ENCODE results near the gene EFCAB12.

The EFCAB12 gene

DNA sequence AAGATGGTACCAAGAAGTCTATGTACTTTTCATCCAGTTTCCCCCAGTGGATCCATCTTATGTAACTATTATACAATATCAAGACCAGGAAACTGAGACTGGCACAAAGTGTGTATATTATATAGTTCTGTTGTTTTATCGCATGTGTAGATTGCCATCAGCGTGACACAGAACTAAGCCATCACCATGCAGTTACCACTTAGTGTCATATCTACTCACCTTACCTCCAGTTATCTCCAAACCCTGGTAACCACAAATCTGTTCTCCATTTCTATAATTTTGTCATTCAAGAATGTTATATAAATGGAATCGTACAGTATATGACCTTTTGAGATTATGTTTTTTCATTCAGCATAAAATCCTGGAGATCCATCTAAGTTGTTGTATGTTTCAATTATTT is 34.7 kb upstream of the EFCAB12 start:
- TF ChIP-seq, protein P1, sequence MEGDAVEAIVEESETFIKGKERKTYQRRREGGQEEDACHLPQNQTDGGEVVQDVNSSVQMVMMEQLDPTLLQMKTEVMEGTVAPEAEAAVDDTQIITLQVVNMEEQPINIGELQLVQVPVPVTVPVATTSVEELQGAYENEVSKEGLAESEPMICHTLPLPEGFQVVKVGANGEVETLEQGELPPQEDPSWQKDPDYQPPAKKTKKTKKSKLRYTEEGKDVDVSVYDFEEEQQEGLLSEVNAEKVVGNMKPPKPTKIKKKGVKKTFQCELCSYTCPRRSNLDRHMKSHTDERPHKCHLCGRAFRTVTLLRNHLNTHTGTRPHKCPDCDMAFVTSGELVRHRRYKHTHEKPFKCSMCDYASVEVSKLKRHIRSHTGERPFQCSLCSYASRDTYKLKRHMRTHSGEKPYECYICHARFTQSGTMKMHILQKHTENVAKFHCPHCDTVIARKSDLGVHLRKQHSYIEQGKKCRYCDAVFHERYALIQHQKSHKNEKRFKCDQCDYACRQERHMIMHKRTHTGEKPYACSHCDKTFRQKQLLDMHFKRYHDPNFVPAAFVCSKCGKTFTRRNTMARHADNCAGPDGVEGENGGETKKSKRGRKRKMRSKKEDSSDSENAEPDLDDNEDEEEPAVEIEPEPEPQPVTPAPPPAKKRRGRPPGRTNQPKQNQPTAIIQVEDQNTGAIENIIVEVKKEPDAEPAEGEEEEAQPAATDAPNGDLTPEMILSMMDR (IDR thresholded peaks at IDR 0.05) = no peak
- Histone ChIP-seq H3K36me3 (peaks cover 4% of the 10 kb centered on the region), H3K4me3 (ENCODE audit: low read depth in 1 of 2, low read length in 1 of 2) (no peak overlapping the region), H3K27ac (no peak overlapping the region), H3K4me1 (ENCODE audit: control insufficient read depth in 1 of 2, insufficient read depth in 1 of 2, low read depth in 1 of 2, low read length in 1 of 2) (no peaks in the 10 kb centered on the region), H3K9me3 (no peaks in the 10 kb centered on the region), H3K27me3 (no peaks in the 10 kb centered on the region)

DNA sequence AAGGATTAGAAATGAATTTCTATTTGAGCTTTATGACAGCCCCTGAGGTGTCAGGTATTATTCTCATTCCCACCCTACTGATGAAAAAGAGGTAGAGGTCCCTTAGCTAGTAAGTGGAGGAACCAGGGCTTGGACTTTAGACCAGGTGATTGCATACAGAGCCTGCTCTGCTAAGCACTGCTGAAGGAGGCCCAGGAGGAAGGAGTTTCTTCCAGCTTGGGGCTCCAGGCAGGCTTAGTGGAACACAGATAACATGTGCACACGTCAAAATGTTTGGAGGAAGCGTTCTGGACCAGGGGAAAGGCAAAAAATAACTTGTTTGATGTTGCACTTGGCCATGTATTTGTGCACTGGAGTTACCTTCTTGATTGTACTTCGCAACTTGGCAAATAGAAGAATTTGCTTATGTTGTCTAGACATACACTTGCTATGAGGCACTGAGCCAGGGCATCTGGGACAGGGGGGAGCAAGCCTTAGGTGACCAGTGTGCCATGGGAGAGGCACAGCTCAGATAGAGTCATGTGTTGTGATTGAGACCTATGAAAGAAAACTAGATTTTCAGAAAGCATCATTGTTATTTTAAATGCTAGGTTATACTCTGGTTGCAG is 34.0 kb upstream of the EFCAB12 start:
- H3K36me3 ChIP-seq = peaks cover 4% of the 10 kb centered on the region
- no peaks in the 10 kb centered on the region for H3K27me3 ChIP-seq
- no peak overlapping the region for H3K4me3 ChIP-seq (ENCODE audit: low read depth in 1 of 2, low read length in 1 of 2)
- H3K27ac ChIP-seq = no peak overlapping the region
- TF ChIP-seq, protein P1 (IDR thresholded peaks at IDR 0.05) = no peak
- H3K9me3 ChIP-seq = no peaks in the 10 kb centered on the region
- no peaks in the 10 kb centered on the region for H3K4me1 ChIP-seq (ENCODE audit: control insufficient read depth in 1 of 2, insufficient read depth in 1 of 2, low read depth in 1 of 2, low read length in 1 of 2)

DNA sequence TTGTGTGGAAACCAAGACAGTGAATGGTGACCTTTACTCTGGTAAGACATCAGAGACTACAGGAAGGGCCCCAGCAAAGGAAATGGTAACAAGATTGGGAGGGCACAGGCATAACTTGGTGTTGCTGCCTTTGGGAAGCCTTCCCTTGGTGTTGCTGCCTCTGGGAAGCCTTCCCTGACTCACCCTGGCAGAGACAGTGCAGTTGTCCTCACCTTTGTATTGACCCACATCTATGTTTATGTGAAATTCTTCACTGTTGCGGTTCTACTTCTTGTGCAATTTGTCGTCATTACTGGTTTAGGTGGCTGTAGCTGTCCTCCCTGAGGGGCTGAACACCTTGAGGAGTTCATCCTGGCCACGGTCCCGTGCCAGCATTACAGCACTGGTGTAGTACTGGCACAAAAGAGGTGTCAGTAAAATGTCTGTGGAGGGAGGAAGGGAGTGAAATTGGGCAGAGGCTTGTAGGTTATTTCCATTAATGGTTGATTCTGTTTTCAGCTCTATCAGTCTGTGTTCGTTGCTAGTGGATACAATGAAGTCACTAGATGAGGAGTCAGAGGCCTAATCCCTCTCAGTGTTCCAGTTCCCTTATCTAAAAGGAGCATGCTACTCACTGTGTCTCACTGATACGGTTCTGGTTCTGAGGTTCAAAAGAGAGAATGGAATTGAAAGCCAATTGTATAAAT is 33.2 kb upstream of the EFCAB12 start:
- H3K27me3 ChIP-seq = no peaks in the 10 kb centered on the region
- H3K4me1 ChIP-seq (ENCODE audit: control insufficient read depth in 1 of 2, insufficient read depth in 1 of 2, low read depth in 1 of 2, low read length in 1 of 2) = no peaks in the 10 kb centered on the region
- no peak overlapping the region for H3K4me3 ChIP-seq (ENCODE audit: low read depth in 1 of 2, low read length in 1 of 2)
- TF ChIP-seq, protein P1 (IDR thresholded peaks at IDR 0.05) = no peak
- no peaks in the 10 kb centered on the region for H3K9me3 ChIP-seq
- no peak overlapping the region for H3K27ac ChIP-seq
- peaks cover 10% of the 10 kb centered on the region for H3K36me3 ChIP-seq

DNA sequence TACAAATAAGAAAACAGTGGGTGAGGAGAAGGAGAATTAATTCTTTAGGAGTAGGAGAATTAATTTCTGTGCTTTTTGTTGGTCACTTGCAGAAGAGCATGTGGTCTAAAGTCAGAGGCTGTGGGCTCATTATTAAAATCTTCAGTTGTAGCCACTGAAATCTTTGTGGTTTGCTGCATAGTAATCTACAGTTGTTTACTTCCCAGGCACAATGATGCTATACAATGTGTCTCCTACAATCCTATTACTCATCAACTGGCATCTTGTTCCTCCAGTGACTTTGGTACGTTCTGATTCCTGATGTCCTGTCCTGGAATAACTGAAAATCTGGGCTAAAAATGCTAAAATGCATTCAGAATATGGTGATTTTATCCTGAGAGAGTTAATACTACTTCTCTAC is 32.6 kb upstream of the EFCAB12 start:
- H3K36me3 ChIP-seq = peaks cover 16% of the 10 kb centered on the region
- no peaks in the 10 kb centered on the region for H3K4me1 ChIP-seq (ENCODE audit: control insufficient read depth in 1 of 2, insufficient read depth in 1 of 2, low read depth in 1 of 2, low read length in 1 of 2)
- H3K9me3 ChIP-seq = no peaks in the 10 kb centered on the region
- TF ChIP-seq, protein P1 (IDR thresholded peaks at IDR 0.05) = no peak
- no peak overlapping the region for H3K27ac ChIP-seq
- no peak overlapping the region for H3K4me3 ChIP-seq (ENCODE audit: low read depth in 1 of 2, low read length in 1 of 2)
- no peaks in the 10 kb centered on the region for H3K27me3 ChIP-seq

DNA sequence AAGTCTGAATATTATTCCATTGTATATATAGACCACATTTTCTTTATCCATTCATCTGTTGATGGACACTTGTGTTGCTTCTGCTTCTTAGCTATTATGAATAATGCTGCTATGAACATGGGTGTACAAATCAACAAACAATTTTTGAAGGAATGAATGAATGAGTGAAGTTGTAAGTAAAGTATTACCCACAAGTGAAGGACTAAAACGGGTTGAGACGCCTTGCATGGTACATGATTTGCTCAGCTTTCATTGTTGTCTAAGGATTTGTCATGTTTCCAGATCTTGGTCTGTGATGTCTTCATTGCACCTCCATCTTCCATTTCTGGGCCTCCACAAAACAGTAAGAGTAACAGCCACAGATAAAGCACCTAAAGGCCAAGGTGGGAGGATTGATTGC is 32.1 kb upstream of the EFCAB12 start:
- Histone ChIP-seq H3K4me1 (ENCODE audit: control insufficient read depth in 1 of 2, insufficient read depth in 1 of 2, low read depth in 1 of 2, low read length in 1 of 2) (no peaks in the 10 kb centered on the region), H3K27ac (no peak overlapping the region), H3K9me3 (no peaks in the 10 kb centered on the region), H3K27me3 (no peaks in the 10 kb centered on the region), H3K4me3 (ENCODE audit: low read depth in 1 of 2, low read length in 1 of 2) (no peak overlapping the region), H3K36me3 (peaks cover 20% of the 10 kb centered on the region)
- TF ChIP-seq, protein P1 (IDR thresholded peaks at IDR 0.05) = no peak

Data from neutrophil (primary cell).